Activated CD4-positive, alpha-beta T cell treated with anti-CD3 and anti-CD28 coated beads for 1 hour (primary cell): Measurements from ENCODE around the gene ADIPOR2.

ENCODE experiments used
- DNase-seq: peaks from one replicate; pipeline ENCODE4 v3.0.0-alpha.2; 2020

Gene ADIPOR2

DNA sequence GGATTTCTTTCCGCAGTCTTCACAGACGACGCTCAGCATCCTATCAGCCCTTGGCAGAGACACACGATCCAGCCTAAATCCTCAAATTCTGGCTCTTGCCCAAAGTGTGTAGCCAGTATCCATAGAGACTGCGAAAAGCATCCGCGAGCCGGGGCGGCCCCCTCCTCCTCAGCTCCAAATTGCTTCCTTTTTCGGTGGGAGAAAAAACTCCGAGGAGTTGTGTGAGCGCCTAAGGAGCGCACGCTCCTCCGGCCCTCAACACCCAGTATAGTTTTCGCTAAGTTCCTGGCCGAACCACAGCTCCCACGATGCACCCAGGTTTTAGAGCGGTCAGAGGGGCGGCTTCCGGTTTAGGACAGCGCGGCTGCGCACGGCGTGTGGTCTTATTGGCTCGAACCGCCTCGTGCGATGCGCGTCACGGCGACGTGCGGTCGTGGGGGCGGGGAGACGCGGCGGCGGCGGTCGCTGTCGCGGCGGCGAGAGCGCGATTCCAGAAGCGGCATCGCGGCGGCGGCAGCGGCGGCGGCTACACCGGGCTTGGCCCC, at the start of gene ADIPOR2:
Gene ADIPOR2 (plus strand): TSS at position 493 of the 545 bp plus-strand sequence. CDS start 63,274 bp downstream, outside the sequence.
- peak; percentile 92 for DNase-seq

GRCh38 chr12:1642513-1642912, 48.4 kb upstream of the ADIPOR2 start:
- no peak for DNase-seq

DNA sequence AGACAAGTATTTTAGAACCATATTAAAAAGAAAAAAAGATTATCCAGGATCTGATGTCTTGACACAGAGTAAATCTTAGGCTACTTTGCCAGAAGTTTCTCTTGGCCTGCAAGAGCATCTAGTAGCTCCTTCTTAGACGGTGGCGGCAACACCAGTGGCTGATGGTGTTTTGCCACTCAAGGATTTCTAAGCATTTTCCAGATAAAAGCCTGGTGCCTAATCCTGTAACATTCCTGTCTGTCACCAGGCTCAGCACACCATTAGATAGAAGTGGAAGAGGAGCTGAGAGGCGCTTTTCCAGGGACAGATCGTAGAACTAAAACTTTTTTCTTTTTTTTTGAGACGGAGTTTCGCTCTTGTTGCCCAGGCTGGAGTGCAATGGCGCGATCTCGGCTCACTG, 47.8 kb upstream of the ADIPOR2 start:
- DNase-seq: no peak

GRCh38 chr12:1643905-1644533, 46.9 kb upstream of the ADIPOR2 start:
- no peak for DNase-seq

DNA sequence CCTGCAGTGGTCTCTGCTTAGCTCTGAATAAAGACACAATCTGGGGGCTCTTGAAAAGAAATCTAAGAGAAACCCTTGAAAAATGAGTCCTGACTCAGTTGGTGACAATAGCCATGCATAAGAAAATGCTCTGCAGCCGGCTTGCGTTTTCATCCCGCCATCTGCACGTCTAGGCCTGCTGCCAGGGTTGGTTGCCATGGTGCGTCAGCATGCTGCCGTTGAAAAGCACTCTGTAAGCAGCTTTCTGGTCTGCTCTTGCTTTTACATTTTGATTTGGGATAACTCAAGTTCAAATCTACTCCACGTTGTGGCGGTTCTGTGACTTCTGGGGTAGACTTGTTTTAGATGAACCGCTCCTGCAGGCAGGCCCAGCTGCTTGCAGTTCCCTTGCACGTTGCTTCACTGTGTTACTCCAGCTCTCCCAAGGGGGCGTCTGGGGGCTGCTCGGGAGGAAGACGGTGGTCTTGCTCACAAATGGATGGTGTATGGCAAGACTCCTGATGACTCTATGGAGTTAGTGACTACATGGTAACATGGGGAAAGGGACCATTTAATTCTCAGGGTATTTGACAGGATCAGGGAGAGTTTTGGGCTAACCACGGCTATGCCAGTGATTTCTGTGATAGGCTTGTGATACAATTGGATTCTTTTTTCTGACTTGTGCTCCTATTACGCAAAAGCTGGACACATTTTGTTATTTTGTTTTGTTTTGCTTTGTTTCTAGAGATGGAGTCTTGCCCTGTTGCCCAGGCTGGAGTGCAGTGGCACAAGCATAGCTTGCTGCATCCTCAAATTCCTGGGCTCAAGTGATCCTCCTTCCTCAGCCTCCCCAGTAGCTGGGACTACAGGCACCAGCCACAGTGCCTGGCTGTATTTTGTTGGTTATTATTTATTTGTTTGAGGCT, 46.1 kb upstream of the ADIPOR2 start:
- DNase-seq: no peak

DNA sequence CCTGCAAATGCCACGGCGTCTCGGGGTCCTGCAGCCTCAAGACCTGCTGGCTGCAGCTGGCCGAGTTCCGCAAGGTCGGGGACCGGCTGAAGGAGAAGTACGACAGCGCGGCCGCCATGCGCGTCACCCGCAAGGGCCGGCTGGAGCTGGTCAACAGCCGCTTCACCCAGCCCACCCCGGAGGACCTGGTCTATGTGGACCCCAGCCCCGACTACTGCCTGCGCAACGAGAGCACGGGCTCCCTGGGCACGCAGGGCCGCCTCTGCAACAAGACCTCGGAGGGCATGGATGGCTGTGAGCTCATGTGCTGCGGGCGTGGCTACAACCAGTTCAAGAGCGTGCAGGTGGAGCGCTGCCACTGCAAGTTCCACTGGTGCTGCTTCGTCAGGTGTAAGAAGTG, 45.1 kb upstream of the ADIPOR2 start:
- no peak for DNase-seq

DNA sequence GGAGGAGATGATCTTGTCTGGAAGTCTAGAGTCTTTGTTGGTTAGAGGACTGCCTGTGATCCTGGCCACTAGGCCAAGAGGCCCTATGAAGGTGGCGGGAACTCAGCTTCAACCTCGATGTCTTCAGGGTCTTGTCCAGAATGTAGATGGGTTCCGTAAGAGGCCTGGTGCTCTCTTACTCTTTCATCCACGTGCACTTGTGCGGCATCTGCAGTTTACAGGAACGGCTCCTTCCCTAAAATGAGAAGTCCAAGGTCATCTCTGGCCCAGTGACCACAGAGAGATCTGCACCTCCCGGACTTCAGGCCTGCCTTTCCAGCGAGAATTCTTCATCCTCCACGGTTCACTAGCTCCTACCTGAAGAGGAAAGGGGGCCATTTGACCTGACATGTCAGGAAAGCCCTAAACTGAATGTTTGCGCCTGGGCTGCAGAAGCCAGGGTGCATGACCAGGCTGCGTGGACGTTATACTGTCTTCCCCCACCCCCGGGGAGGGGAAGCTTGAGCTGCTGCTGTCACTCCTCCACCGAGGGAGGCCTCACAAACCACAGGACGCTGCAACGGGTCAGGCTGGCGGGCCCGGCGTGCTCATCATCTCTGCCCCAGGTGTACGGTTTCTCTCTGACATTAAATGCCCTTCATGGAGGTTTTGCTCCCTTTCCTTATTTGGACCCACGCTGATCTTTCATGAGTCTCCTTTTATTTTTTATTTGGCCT, 44.1 kb upstream of the ADIPOR2 start:
- no peak for DNase-seq

DNA sequence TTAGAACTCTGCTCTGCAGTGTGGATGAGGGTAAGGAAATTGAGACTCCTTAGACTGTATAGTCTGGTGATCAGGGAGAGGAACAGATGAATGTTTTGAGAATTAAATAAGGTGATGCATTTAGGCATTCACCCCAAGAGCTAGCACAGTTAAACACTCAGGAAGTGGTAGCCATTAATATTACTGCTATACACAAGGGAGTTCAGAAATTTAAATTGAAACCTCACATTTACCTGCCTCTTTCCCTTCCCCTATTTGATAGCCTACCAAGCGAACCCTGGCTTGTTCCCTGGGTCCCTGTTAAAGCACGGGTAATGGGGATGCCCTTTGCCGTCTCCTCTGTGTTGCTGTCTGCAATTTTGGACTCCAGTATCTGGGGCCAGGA, 43.6 kb upstream of the ADIPOR2 start:
- DNase-seq: no peak

DNA sequence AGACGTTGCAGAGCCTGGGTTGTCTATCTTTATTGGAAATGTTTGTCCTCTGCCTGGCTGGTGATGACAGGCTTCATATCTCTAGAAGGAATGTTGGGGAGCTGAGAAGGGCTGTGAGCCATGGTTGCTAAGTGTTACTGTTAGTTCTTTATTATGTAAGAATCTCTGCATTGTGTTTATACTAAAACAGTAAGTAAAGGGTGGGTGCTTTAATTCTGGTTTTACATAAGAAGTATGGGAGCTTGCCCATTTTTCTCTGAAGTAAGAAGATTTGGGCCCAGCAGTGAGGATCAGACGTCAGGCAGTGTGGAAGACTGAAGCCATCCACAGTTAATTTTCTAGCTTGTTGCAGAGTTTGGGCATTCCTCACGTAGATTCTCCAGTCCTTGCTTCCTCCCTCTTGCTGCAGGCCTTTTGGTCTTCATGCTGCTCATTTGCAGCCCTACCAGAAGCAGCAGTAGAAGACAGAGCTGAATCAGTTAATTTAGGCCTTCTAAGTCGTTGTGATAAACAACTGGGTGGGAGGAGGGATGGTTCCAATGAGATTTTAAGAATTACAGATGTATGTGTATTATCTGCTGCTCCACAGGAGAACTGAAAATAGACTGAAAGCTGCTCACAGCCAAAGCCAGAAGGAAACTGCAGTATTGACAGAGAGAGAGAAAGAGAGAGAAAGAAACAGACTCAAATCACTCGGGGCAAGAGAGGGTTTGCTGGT, 40.5 kb upstream of the ADIPOR2 start:
- DNase-seq: no peak

DNA sequence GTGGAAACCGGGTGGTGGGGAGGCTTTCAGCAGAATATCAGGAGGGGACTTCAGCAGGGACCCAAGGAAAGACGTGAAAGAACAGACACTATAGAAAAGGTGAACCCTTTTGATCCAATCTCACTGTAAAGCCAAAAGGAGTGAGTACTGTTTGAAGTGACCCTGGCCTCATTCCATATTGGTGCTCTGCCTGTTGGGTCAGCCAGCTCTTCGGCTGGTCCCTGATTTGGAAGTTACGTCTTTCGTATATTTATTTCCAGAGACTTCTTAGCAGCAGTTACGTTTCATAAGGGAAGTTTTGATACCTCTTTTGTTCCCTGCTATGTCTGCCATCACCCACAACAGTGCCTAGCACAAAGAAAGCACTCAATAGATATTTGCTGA, 39.9 kb upstream of the ADIPOR2 start:
- no peak for DNase-seq

GRCh38 chr12:1651946-1652345, 38.9 kb upstream of the ADIPOR2 start:
- DNase-seq: no peak

- no peak for DNase-seq
These were observed 35.6 kb upstream of the ADIPOR2 start for GRCh38 chr12:1655225-1655788.

DNA sequence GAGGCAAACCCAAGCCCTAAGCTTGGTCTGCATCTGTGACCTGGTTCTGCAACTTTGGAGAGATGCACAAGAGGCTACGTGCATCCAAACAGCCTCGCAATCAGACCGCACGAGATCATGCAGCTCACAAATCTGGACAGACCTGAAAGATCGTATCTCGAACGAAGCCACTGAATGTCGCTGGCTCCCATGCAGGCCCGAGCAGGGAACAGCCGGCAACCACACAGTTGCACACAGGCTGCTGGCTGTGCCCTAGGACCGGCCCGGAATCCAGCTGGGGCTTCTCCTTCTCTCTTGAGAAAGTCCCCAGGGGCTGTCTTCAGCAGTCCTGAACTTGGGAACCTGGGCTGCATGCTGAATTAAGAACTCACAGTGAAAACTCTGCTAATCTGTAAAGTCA, 34.0 kb upstream of the ADIPOR2 start:
- no peak for DNase-seq

DNA sequence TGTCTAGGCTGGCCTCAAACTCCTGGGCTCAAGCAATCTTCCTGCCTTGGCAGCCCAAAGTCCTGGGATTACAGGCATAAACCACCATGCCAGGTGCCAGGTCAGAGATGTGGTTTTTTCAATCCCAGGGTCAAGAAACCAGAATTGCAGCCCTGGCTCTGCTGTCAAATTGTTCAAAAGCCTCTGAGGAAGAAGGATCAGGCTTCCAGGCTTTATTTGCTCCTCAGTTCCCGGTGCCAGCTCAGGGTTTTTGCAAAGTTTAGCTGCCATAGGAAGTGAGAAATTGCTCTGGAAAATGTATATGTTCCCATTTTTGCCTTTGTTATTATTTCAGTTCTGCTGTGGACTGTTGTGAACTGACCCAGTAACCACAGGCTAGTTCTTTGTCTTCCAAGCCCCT, 33.2 kb upstream of the ADIPOR2 start:
- no peak for DNase-seq

DNA sequence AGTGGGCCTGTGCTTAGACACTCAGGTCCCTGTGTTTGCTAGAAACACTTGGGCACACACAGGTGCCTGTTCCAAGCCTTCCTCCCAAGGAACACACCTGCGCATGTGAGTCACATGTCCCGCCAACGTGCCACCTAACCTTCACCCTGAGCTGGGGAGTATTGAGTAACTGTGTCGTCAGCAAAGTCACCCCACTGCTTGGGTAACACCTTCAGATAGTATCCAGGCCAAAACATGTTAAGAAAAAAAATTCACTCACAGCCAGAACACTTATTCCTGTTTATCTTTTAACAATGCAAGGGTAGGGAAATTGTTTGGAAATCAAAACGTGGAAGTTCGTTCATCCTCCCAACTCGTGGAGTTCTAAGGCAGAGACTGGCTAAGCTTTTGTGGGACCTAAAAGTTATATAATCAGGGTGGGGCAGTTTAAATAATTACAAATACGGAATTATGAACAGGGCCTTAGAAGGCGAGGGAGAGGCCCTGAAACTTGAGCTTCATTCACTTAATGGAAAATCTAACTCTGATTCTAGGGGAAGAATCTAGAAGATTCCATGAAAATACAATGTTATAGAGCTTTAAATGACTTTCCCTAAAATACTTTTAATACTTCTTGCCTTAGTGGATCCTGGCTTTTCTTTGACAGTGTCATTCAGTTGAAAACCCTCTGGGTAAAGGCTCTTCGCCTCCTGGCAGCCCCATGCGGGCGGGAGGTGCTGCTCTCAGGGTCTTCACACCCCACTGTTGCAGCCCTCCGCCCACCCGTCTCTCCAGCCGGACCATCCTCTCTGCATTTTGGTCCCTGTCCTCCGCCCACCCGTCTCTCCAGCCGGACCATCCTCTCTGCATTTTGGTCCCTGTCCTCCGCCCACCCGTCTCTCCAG, 30.3 kb upstream of the ADIPOR2 start:
- DNase-seq: peak; percentile 46

DNA sequence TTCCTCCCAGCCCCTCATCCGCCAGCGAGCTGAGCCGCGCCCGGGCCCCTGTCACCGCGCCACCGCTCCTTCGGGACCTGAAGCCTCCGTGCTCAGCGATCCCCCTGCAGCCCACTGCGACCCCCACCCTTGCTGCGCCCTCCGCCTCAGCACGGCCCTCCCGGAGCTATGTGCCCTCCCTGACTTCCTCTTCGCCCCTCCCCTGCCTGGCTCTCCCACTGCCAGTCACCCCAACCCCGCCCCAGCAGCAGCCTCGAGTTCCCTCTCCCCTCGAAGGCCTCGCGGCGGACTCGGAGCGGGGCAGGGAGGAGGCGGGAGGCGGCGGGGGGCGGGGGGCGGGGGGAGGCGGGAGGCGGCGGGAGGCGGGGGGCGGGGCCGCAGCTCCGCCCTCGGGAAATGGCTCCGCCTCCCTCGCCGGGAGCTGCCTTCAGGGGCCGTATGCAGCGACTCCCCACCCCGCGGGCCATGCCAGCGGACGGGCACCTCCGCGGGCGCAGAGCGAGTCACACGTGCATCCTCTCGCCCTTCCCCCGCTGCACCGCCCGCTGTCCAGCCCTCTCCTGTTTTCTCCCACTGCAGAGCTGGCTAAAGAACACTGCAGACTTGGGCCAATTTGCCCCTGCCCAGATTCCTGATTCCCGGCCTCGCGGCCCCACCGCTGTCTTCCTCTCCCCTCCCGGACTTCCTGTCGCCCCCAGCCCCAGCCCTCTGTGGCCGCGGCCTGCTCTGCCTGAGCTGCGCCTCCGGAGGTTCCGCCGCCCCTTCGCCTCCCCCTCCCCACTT, 29.1 kb upstream of the ADIPOR2 start:
- DNase-seq: peak; percentile 64

GRCh38 chr12:1662761-1663439, 28.0 kb upstream of the ADIPOR2 start:
- DNase-seq: no peak

DNA sequence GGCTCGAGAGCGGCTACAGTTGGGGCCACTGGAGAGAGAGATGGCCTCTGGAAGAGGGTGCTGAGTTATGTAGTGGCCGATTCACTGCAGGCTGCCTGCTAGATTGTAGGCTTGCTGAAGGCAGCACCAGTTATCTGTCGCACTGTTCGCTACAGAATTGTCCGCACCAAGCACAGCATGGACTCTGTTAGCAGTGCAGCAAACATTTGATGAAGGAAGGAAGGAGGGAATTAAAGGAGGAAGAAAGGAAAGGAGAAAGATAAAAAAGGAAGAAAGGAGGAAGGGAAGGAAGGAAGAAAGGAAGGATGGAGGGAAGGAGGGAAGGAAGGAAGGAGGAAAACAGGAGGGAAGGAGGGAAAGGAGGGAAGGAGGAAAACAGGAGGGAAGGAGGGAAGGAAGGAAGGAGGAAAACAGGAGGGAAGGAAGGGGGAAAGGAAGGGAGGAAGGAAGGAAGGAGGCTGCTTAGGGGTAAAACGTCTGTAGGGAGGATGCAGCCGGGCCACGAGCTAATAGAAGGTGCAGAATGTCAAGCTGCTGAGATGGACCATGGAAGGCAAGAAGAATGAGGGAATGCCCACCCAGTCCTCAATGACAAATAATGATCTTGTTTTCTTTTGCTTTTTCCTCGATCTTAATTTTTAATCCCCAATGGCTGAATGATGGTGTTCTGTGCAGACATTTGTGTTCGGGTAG, 27.3 kb upstream of the ADIPOR2 start:
- no peak for DNase-seq

GRCh38 chr12:1665366-1665765, 25.5 kb upstream of the ADIPOR2 start:
- DNase-seq: no peak
